ENCODE results near the gene SVOPL. TPM values are rescaled to one million over a fixed set of nuclear protein-coding genes. Genes with fewer than 3 reads are reported as not detected.

SVOPL gene
- total and polyA plus RNA-seq, 2 experiments from 2014 or later: 0.95 to 1.1 TPM

GRCh38 chr7:138546829-138547228 is 154.3 kb downstream of the SVOPL start:
- no peak for DNase-seq (ENCODE audit: low spot score)
- Histone ChIP-seq H3K9me2 (replicated peaks; ENCODE audit: insufficient read depth) (no peaks in the 10 kb centered on the region), H3K4me2 (no peak overlapping the region), H3K27me3 (no peaks in the 10 kb centered on the region), H2AFZ (no peak overlapping the region), H3K36me3 (replicated peaks; ENCODE audit: insufficient read depth, low read depth) (no peaks in the 10 kb centered on the region), H4K20me1 (ENCODE audit: insufficient read depth, poor library complexity, severe bottlenecking) (no peaks in the 10 kb centered on the region), H3K27ac (no peak overlapping the region), H3K9me3 (ENCODE audit: low read depth) (no peaks in the 10 kb centered on the region), H3K4me3 (no peak overlapping the region), H3K79me2 (peaks cover 51% of the 10 kb centered on the region), H3K4me1 (ENCODE audit: insufficient read depth) (no peaks in the 10 kb centered on the region)
- no peak for TF ChIP-seq CTCF (IDR thresholded peaks at IDR 0.05; ENCODE audit: poor library complexity)
- TF ChIP-seq EZH2 (IDR thresholded peaks at IDR 0.05; ENCODE audit: borderline replicate concordance): no peak
- no peak for TF ChIP-seq EZH2phosphoT487 (IDR thresholded peaks at IDR 0.05; ENCODE audit: low read depth, severe bottlenecking, unreplicated experiment)
- WGBS (ENCODE audit: low lambda C conversion rate, missing lambda C conversion rate): 100% methylated on average over 2 of the region's 2 CpGs

DNA sequence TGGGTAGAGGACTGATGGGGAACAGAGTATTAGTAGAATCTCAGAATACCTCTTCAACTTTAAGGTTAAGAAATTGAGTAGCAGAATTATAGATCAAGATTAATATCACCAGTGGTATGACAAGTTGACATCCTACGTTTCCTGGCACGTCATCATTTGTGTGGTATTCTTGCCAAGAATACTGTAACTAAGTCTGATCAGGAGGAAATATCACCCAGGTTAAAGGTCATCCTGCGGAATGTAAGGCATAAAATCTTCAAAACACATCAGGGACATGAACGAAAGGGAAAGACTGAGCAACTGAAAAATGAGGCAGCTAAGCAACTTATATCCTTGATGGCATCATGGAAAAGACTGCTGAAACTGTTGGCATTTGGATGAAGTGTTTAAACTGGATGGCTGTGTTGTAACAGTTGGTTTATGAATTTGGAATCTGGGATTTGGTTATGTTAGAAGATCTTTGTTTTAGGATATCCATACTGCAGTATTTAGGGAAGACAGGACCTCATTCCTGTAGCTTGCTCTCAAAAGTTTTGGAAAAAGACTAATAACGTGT is 155.0 kb downstream of the SVOPL start:
- Histone ChIP-seq H3K4me3 (no peak overlapping the region), H3K4me1 (ENCODE audit: insufficient read depth) (no peaks in the 10 kb centered on the region), H3K27ac (no peak overlapping the region), H3K79me2 (peaks cover 56% of the 10 kb centered on the region), H2AFZ (no peak overlapping the region), H3K9me2 (replicated peaks; ENCODE audit: insufficient read depth) (no peaks in the 10 kb centered on the region), H3K36me3 (replicated peaks; ENCODE audit: insufficient read depth, low read depth) (no peaks in the 10 kb centered on the region), H4K20me1 (ENCODE audit: insufficient read depth, poor library complexity, severe bottlenecking) (no peaks in the 10 kb centered on the region), H3K9me3 (ENCODE audit: low read depth) (no peaks in the 10 kb centered on the region), H3K27me3 (no peaks in the 10 kb centered on the region), H3K4me2 (no peak overlapping the region)
- no peak for DNase-seq (ENCODE audit: low spot score)
- WGBS (ENCODE audit: low lambda C conversion rate, missing lambda C conversion rate): 93% methylated on average over 5 of the region's 5 CpGs
- TF ChIP-seq EZH2phosphoT487 (IDR thresholded peaks at IDR 0.05; ENCODE audit: low read depth, severe bottlenecking, unreplicated experiment) (no peak), EZH2 (IDR thresholded peaks at IDR 0.05; ENCODE audit: borderline replicate concordance) (no peak), CTCF (IDR thresholded peaks at IDR 0.05; ENCODE audit: poor library complexity) (no peak)

DNA sequence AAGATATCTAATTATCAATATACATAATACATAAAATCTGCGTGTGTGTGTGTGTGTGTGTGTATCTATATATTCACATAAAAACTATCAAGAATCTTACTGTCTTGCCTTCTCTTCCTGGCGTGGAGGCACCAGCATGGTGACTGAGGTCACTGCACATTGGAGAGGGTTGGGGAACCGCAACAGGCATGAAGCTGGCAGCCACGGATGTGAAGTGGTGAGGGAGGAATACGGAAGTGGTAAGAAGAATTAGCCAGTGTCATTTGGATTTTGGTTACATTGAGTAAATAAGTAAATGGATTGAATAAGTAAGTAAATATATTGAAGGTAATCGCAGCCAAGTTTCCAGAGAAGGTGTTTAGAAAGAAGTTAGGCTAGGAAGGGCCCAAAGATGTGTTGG is 156.0 kb downstream of the SVOPL start:
- H4K20me1 ChIP-seq (ENCODE audit: insufficient read depth, poor library complexity, severe bottlenecking): no peaks in the 10 kb centered on the region
- H3K27ac ChIP-seq: no peak overlapping the region
- no peaks in the 10 kb centered on the region for H3K9me2 ChIP-seq (replicated peaks; ENCODE audit: insufficient read depth)
- peaks cover 64% of the 10 kb centered on the region for H3K79me2 ChIP-seq
- H3K4me1 ChIP-seq (ENCODE audit: insufficient read depth): no peaks in the 10 kb centered on the region
- no peak overlapping the region for H3K4me2 ChIP-seq
- H3K27me3 ChIP-seq: no peaks in the 10 kb centered on the region
- H3K36me3 ChIP-seq (replicated peaks; ENCODE audit: insufficient read depth, low read depth): no peaks in the 10 kb centered on the region
- no peaks in the 10 kb centered on the region for H3K9me3 ChIP-seq (ENCODE audit: low read depth)
- DNase-seq (ENCODE audit: low spot score): no peak
- WGBS (ENCODE audit: low lambda C conversion rate, missing lambda C conversion rate): 83% methylated on average over 6 of the region's 6 CpGs
- no peak for TF ChIP-seq EZH2 (IDR thresholded peaks at IDR 0.05; ENCODE audit: borderline replicate concordance)
- TF ChIP-seq CTCF (IDR thresholded peaks at IDR 0.05; ENCODE audit: poor library complexity): no peak
- no peak for TF ChIP-seq EZH2phosphoT487 (IDR thresholded peaks at IDR 0.05; ENCODE audit: low read depth, severe bottlenecking, unreplicated experiment)
- H3K4me3 ChIP-seq: no peak overlapping the region
- H2AFZ ChIP-seq: no peak overlapping the region

Small RNAs within 50 kb of the gene (small RNA-seq; reads per million reads assigned to genes)
- gene RF00561: not detected

Other genes with a start within 250 kb of the SVOPL start
- gene TRIM24, start 241.1 kb downstream of the SVOPL start, total RNA-seq: 63.1 and 64.1 TPM in 2 replicates
- gene TRIM24, start 241.1 kb downstream of the SVOPL start, polyA plus RNA-seq: 46.8 and 47.8 TPM in 2 replicates
- 0.03 TPM in 1 of 2 replicates, not detected in the other for gene TMEM213, start 96.6 kb upstream of the SVOPL start, total RNA-seq
- 0.93 TPM in 1 of 2 replicates, not detected in the other for gene TMEM213, start 96.6 kb upstream of the SVOPL start, polyA plus RNA-seq
- gene ATP6V0A4, start 96.8 kb upstream of the SVOPL start, total RNA-seq: 0.84 and 1.1 TPM in 2 replicates
- gene ATP6V0A4, start 96.8 kb upstream of the SVOPL start, polyA plus RNA-seq: 0.29 and 0.34 TPM in 2 replicates

Data from hepatocyte (in vitro differentiated cells).